GM19372 (cell line): Measurements from ENCODE around the gene PTPRD.

Experiments
- ATAC-seq: cut with Tn5 transposase; IDR thresholded peaks from one replicate; pipeline ENCODE4 v1.9.1; 2021; ENCODE audit warnings: mild to moderate bottlenecking, low read depth, moderate library complexity; ENCODE audit not compliant: unreplicated experiment

Gene PTPRD

DNA sequence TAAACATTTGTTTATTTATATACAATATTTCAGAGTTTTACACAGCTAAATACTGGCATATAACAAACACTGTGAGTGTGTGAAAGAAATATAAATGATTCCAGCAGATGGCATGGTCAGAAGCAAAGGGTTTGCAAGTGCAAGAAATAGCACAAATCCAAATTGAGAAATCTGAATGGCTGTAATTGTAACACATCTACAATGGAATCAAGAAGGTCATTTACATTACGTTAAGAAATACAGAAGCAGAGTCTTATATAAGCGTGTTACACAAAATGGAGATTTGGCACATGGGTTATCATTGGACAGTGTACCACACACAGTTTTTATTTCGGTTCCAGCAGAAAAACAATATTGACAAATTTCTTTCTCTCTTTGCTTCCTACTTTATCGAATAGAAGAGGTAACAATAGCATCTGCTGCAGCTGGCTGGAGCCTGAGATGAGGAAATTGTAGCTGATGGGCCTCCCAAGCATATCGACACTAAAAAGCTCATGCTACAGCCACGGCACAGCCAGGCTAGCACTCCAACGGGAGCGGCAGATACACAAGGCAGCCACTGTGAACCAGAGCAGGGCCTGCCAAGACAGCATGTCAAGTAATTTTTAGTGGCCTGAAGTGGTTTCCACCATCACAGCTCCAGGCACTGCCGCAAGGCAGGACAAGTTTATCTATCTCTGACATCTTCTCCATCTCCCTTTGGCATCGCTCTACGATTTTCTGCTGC lies 2248.6 kb downstream of the PTPRD start:
- no peak for ATAC-seq

GRCh38 chr9:8362250-8362649 lies 2250.6 kb downstream of the PTPRD start:
- no peak for ATAC-seq

GRCh38 chr9:8361364-8361763 lies 2251.4 kb downstream of the PTPRD start:
- no peak for ATAC-seq

DNA sequence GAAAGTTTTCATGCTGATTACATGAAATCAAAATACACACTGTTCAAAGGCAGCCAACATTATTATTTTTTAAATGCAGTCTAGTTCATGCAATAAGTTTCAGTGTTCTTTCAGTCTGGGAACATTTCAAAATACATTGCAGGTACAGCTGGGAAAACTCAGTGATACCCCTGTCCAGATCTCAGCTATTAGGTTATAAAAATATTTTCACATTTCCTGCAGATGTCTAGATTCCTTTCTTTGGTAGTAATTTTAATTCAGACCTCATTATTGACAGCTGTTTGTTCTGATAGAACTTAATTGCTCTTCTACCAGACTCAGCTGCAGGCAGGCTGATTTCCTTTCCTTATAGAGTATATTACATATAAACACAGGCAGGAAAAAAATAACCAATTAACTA lies 2256.4 kb downstream of the PTPRD start:
- no peak for ATAC-seq

GRCh38 chr9:8351436-8351835 lies 2261.4 kb downstream of the PTPRD start:
- no peak for ATAC-seq

GRCh38 chr9:8349901-8350300 lies 2262.9 kb downstream of the PTPRD start:
- no peak for ATAC-seq

GRCh38 chr9:8349376-8349775 lies 2263.4 kb downstream of the PTPRD start:
- ATAC-seq: no peak

DNA sequence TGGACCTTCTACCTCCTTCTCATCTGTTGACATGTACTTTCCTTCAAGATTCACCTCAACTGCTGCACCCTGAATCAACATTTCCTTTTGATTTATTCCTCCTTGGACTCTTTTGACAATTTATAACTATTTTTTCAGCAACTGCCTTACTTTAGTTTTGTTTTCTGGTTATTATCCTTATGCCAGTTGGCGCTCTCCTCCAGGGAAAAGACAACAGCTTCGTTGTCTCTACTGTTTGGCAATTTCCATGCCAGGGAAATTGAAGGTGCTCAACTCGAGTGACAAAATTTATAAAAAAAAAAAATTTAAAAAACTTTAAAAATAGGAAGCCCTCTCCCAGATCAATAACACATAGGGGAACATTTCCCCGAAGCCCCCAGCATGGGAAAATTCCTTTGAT lies 2264.0 kb downstream of the PTPRD start:
- ATAC-seq: no peak

- no peak for ATAC-seq
Measured at GRCh38 chr9:8346296-8346695, 2266.5 kb downstream of the PTPRD start.

- no peak for ATAC-seq
Measured at GRCh38 chr9:8338767-8339510, 2273.9 kb downstream of the PTPRD start.

GRCh38 chr9:8337834-8338766 lies 2274.7 kb downstream of the PTPRD start:
- no peak for ATAC-seq

DNA sequence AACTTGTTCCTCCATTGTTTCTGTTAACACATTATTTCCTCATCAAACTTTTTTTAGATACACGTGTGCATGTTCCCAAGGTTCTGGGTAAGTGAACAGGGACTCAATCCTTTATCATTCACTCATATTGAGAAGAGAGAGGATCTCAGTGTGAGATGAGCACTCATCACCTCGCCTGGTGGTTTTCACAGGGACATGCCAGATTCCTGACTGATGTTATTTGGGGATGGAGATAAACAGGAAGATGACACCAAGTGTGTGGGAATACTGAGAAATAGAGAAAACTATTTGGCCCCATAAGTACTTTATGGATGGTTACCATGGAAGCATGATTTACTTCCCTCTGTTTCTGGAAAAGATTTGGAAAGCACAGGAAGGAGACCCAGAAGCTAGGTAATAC lies 2279.9 kb downstream of the PTPRD start:
- no peak for ATAC-seq

- no peak for ATAC-seq
Measured at GRCh38 chr9:8332331-8332650, 2280.5 kb downstream of the PTPRD start.

DNA sequence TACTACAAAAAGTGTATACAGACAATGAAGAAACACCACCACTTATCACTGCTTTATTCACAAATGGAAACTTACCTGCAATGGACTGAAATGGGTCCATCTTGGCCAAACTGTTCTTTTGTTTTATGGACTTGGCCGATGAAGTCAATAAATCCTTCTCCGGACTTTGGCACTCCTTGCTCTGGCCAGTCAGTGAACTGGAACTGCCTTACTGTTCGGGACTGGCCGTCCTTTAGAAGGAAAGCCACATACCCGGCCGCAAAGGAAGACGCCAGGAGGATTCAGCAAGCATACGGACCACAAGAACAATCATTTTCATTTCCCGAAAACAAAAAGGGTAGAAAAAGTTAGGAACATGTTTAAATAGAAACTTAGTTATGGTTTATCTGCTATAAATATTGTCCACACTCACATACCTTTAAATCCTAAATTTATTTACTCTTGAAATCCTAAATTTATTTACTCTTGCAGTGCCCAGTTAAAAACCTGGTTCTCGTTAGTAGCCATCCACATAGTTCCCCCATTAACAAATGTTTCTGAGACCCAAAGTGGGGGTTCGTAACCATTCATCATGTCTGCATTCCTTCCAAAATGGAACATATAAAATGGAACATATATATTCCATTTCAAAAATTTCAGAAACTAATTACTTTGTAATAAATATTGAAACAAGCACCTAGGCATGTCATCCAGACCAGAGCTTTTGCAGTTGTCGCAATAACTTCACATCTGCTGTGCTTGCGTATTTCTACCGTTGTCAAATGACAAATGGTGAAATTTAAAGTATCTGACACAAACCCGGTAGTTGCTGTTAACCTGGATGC lies 2281.1 kb downstream of the PTPRD start:
- ATAC-seq: no peak

GRCh38 chr9:8329561-8330283 lies 2283.1 kb downstream of the PTPRD start:
- ATAC-seq: no peak

- ATAC-seq: no peak
Measured at GRCh38 chr9:8315211-8315610, 2297.6 kb downstream of the PTPRD start.

DNA sequence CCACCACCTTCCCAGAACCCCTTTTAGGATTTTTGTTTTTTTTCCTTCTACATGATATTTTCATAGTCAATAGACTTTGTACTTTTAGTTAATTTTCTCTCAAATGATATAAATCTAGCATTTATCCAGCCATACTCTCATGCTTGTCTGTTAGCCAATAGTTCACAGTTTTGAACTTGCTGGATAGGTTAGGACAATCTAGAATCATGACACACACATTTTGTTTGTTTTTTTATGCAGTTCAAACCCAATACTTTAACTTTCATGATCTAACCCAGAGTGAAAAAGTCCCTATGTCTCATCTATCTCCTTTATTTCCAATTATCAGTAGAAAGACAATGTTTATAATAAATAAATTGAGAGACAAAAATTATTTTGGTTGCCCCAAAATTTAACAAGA lies 2303.5 kb downstream of the PTPRD start:
- no peak for ATAC-seq

GRCh38 chr9:8304720-8305119 lies 2308.1 kb downstream of the PTPRD start:
- no peak for ATAC-seq

DNA sequence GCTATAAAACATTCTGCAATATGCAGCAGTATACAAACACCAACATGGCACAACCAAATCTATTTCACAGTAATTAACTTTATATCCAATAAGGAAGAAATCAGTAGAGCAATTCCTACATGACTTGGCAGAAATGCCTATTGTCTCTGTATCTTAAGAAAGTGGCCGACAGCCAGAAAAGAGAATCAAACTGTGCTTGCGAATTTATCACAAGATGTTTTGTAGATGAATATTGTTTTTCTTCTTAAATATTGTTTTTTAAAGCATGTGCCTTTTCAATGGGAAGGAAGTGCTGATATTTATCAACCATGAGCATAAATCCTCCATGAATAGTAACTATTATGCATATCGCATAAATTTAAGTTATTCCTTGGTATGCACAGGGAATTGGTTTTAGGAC lies 2311.5 kb downstream of the PTPRD start:
- ATAC-seq: no peak

DNA sequence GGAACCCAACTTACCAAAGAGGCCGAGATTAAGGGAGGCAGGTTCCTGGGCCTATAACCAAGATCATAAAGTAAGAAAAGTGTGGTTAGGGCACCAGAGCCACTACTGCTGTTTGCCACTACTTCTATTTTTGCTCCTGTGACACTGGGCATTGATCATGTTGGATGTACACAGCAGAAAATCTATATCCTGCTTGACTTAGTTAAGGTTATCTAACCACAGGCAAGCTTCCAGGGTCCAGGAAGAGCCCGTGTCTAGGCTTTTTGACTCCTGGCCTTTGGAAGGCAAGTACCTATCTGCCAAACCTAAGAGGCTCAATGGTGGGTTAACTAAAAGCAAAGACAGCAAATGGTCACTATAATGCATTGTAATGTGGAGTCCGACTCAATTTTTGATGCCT lies 2315.8 kb downstream of the PTPRD start:
- ATAC-seq: no peak
